ENCODE data around the gene DCN. TPM values are rescaled to one million over a fixed set of nuclear protein-coding genes. Genes with fewer than 3 reads are reported as not detected.

Gene DCN
- total RNA-seq, 1 experiment from 2014 or later = 0.95 TPM

GRCh38 chr12:91203610-91204009 is 21.0 kb upstream of the DCN start:
- H3K4me1 ChIP-seq = no peaks in the 10 kb centered on the region
- H3K27ac Mint-ChIP-seq (ENCODE audit: unreplicated experiment) = no peak overlapping the region
- no TSS peak for BruUV-seq (replicated peaks)
- no peaks in the 10 kb centered on the region for H3K36me3 Mint-ChIP-seq (ENCODE audit: insufficient read depth, unreplicated experiment)
- TF ChIP-seq, protein P1, sequence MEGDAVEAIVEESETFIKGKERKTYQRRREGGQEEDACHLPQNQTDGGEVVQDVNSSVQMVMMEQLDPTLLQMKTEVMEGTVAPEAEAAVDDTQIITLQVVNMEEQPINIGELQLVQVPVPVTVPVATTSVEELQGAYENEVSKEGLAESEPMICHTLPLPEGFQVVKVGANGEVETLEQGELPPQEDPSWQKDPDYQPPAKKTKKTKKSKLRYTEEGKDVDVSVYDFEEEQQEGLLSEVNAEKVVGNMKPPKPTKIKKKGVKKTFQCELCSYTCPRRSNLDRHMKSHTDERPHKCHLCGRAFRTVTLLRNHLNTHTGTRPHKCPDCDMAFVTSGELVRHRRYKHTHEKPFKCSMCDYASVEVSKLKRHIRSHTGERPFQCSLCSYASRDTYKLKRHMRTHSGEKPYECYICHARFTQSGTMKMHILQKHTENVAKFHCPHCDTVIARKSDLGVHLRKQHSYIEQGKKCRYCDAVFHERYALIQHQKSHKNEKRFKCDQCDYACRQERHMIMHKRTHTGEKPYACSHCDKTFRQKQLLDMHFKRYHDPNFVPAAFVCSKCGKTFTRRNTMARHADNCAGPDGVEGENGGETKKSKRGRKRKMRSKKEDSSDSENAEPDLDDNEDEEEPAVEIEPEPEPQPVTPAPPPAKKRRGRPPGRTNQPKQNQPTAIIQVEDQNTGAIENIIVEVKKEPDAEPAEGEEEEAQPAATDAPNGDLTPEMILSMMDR (IDR thresholded peaks at IDR 0.05; ENCODE audit: insufficient read depth in 1 of 2, low read depth in 1 of 2, low read length in 1 of 2, severe bottlenecking in 1 of 2, unreplicated experiment in 1 of 2) = no peak
- no peak overlapping the region for H3K4me3 Mint-ChIP-seq (ENCODE audit: unreplicated experiment)
- H3K4me3 ChIP-seq (ENCODE audit: low read depth, low read length) = no peak overlapping the region
- no peaks in the 10 kb centered on the region for H3K27me3 ChIP-seq (replicated peaks; ENCODE audit: control insufficient read depth, insufficient read depth, low read length)
- no peaks in the 10 kb centered on the region for H3K36me3 ChIP-seq (ENCODE audit: control insufficient read depth, insufficient read depth, low read length)
- DNase-seq = no peak
- H3K27me3 Mint-ChIP-seq (ENCODE audit: insufficient read depth, unreplicated experiment) = no peaks in the 10 kb centered on the region
- H3K9me3 Mint-ChIP-seq (ENCODE audit: unreplicated experiment) = no peaks in the 10 kb centered on the region
- H3K9me3 ChIP-seq = no peaks in the 10 kb centered on the region
- POLR2A ChIA-PET = no interaction called here
- CTCF ChIA-PET = no interaction called here
- H3K4me1 Mint-ChIP-seq (ENCODE audit: low read depth, unreplicated experiment) = no peaks in the 10 kb centered on the region
- intact Hi-C loops (cut with micrococcal nuclease; ENCODE audit: unreplicated experiment) = no loop called here

DNA sequence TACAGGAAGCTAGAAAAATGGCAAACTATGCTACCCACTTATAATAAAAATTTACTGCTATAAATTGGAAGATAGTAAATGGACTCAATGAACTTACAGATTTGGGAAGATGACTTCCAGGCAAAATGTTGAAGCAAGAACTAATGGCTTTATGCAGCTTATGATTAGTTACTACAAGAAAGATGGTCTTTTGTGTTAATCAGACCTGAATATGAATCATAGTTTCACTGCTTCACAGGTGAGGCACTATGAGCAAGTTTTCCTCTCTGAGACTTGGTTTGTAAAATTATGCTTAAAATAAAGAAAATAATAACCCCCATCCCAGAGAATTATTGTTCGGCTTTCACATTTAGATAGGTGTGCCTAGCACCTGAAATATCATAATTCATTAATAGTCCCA is 19.8 kb upstream of the DCN start:
- no peak overlapping the region for H3K4me3 ChIP-seq (ENCODE audit: low read depth, low read length)
- Mint-ChIP-seq H3K9me3 (ENCODE audit: unreplicated experiment) (no peaks in the 10 kb centered on the region), H3K27me3 (ENCODE audit: insufficient read depth, unreplicated experiment) (no peaks in the 10 kb centered on the region), H3K36me3 (ENCODE audit: insufficient read depth, unreplicated experiment) (no peaks in the 10 kb centered on the region), H3K4me3 (ENCODE audit: unreplicated experiment) (no peak overlapping the region), H3K4me1 (ENCODE audit: low read depth, unreplicated experiment) (no peaks in the 10 kb centered on the region), H3K27ac (ENCODE audit: unreplicated experiment) (no peak overlapping the region)
- H3K4me1 ChIP-seq = no peaks in the 10 kb centered on the region
- intact Hi-C loops (cut with micrococcal nuclease; ENCODE audit: unreplicated experiment) = no loop called here
- no TSS peak for BruUV-seq (replicated peaks)
- ChIA-PET CTCF (no interaction called here), POLR2A (no interaction called here)
- TF ChIP-seq, protein P1 (IDR thresholded peaks at IDR 0.05; ENCODE audit: insufficient read depth in 1 of 2, low read depth in 1 of 2, low read length in 1 of 2, severe bottlenecking in 1 of 2, unreplicated experiment in 1 of 2) = no peak
- H3K27me3 ChIP-seq (replicated peaks; ENCODE audit: control insufficient read depth, insufficient read depth, low read length) = no peaks in the 10 kb centered on the region
- H3K36me3 ChIP-seq (ENCODE audit: control insufficient read depth, insufficient read depth, low read length) = no peaks in the 10 kb centered on the region
- H3K9me3 ChIP-seq = no peaks in the 10 kb centered on the region
- no peak for DNase-seq

DNA sequence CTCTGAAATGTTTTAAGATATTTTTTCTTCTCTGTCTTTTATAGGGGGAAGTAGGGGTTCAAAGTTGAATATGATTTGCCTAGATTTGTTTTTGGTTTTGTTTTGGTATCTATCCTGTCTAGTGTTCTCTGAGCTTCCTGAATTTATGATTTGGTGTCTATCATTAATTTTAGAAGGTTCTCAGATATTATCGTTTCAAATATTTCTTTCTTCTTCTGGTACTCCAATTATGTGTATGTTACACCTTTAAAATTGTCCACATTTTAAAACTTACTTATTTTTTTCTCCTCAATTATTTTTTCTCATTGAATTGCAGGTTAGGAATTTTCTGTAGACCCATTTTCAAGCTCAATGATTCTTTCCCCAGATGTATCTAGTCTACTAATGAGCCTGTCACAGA is 13.8 kb upstream of the DCN start:
- H3K4me3 Mint-ChIP-seq (ENCODE audit: unreplicated experiment) = no peak overlapping the region
- H3K27ac Mint-ChIP-seq (ENCODE audit: unreplicated experiment) = no peak overlapping the region
- no peaks in the 10 kb centered on the region for H3K4me1 Mint-ChIP-seq (ENCODE audit: low read depth, unreplicated experiment)
- no TSS peak for BruUV-seq (replicated peaks)
- DNase-seq = no peak
- intact Hi-C loops (cut with micrococcal nuclease; ENCODE audit: unreplicated experiment) = no loop called here
- H3K9me3 Mint-ChIP-seq (ENCODE audit: unreplicated experiment) = peaks cover 19% of the 10 kb centered on the region
- H3K9me3 ChIP-seq = peaks cover 2% of the 10 kb centered on the region; the same call in 1 of the 2 replicates
- no peaks in the 10 kb centered on the region for H3K27me3 ChIP-seq (replicated peaks; ENCODE audit: control insufficient read depth, insufficient read depth, low read length)
- H3K27me3 Mint-ChIP-seq (ENCODE audit: insufficient read depth, unreplicated experiment) = no peaks in the 10 kb centered on the region
- H3K36me3 Mint-ChIP-seq (ENCODE audit: insufficient read depth, unreplicated experiment) = no peaks in the 10 kb centered on the region
- ChIA-PET POLR2A (no interaction called here), CTCF (no interaction called here)
- TF ChIP-seq, protein P1 (IDR thresholded peaks at IDR 0.05; ENCODE audit: insufficient read depth in 1 of 2, low read depth in 1 of 2, low read length in 1 of 2, severe bottlenecking in 1 of 2, unreplicated experiment in 1 of 2) = no peak
- no peak overlapping the region for H3K4me3 ChIP-seq (ENCODE audit: low read depth, low read length)
- no peaks in the 10 kb centered on the region for H3K36me3 ChIP-seq (ENCODE audit: control insufficient read depth, insufficient read depth, low read length)
- no peaks in the 10 kb centered on the region; the same call in 1 of the 2 replicates for H3K4me1 ChIP-seq

All from Caco-2 (cell line).